NCI-H748 (cell line): ENCODE results near the gene ATOH7.

Source experiments
- DNase-seq: peaks from one replicate; lab custom pipeline; 2025; ENCODE audit not compliant: unreplicated experiment; lab: John Stamatoyannopoulos, UW

Gene ATOH7

GRCh38 chr10:68184546-68184945, 47.4 kb downstream of the ATOH7 start:
- no peak for DNase-seq
